H9 (cell line): Measurements from ENCODE around the gene CLPX. TPM values are rescaled to one million over a fixed set of nuclear protein-coding genes. Genes with fewer than 3 reads are reported as not detected.

ENCODE experiments used
- DNase-seq: peaks from one replicate; pipeline ENCODE4 v3.0.0-alpha.2; 2017
- H2AFZ ChIP-seq: one replicate; pipeline ENCODE4 v1.6.1; 2013; ENCODE audit warnings: mild to moderate bottlenecking, low read length, control low read depth, moderate library complexity
- H2AK5ac ChIP-seq: 2 replicates; pipeline ENCODE4 v1.6.1; 2013; ENCODE audit warnings: low read length, control low read depth, mixed read lengths; ENCODE audit not compliant: insufficient read length
- H2BK120ac ChIP-seq: one replicate; pipeline ENCODE4 v1.6.1; 2013; ENCODE audit warnings: low read depth, mild to moderate bottlenecking, low read length, control low read depth, inconsistent platforms; ENCODE audit not compliant: poor library complexity, severe bottlenecking
- H2BK12ac ChIP-seq: 2 replicates; pipeline ENCODE4 v1.6.1; 2013; ENCODE audit warnings: low read length, control low read depth, mixed read lengths, low read depth; ENCODE audit not compliant: insufficient read length
- H2BK15ac ChIP-seq: 2 replicates; pipeline ENCODE4 v1.6.1; 2013; ENCODE audit warnings: low read depth, low read length, control low read depth
- H2BK20ac ChIP-seq: one replicate; pipeline ENCODE4 v1.6.1; 2013; ENCODE audit warnings: low read depth, mild to moderate bottlenecking, low read length, control low read depth, inconsistent platforms; ENCODE audit not compliant: poor library complexity, severe bottlenecking
- H2BK5ac ChIP-seq: 2 replicates; pipeline ENCODE4 v1.6.1; 2013; ENCODE audit warnings: low read length, control low read depth, mixed read lengths; ENCODE audit not compliant: insufficient read length
- H3K14ac ChIP-seq: 2 replicates; pipeline ENCODE4 v1.6.1; 2013; ENCODE audit warnings: low read length, control low read depth; ENCODE audit not compliant: insufficient read depth
- H3K18ac ChIP-seq: 2 replicates; pipeline ENCODE4 v1.6.1; 2013; ENCODE audit warnings: low read depth, mild to moderate bottlenecking, mixed read lengths, low read length, control low read depth; ENCODE audit not compliant: insufficient read length
- H3K23ac ChIP-seq: 2 replicates; pipeline ENCODE4 v1.6.1; 2013; ENCODE audit warnings: low read length, control low read depth, mixed read lengths, low read depth; ENCODE audit not compliant: insufficient read length
- H3K23me2 ChIP-seq: 2 replicates; pipeline ENCODE4 v1.6.1; 2013; ENCODE audit warnings: low read depth, mild to moderate bottlenecking, mixed read lengths, low read length, control low read depth; ENCODE audit not compliant: insufficient read length, poor library complexity, severe bottlenecking
- H3K27ac ChIP-seq: 2 replicates; pipeline ENCODE4 v1.5.1; 2013; ENCODE audit warnings: low read length, control low read depth, mixed read lengths, low read depth; ENCODE audit not compliant: insufficient read length
- H3K27me3 ChIP-seq: 2 replicates; pipeline ENCODE4 v1.6.1; 2013; ENCODE audit warnings: low read length, control low read depth, inconsistent platforms; ENCODE audit not compliant: insufficient read depth
- H3K4ac ChIP-seq: 2 replicates; pipeline ENCODE4 v1.6.1; 2013; ENCODE audit warnings: low read depth, mild to moderate bottlenecking, control low read depth, inconsistent platforms, low read length, moderate library complexity
- H3K4me1 ChIP-seq: 2 replicates; pipeline ENCODE4 v1.6.1; 2013; ENCODE audit warnings: low read length, control low read depth, inconsistent platforms; ENCODE audit not compliant: insufficient read depth
- H3K4me2 ChIP-seq: 2 replicates; pipeline ENCODE4 v1.6.1; 2013; ENCODE audit warnings: low read length, control low read depth, mixed read lengths; ENCODE audit not compliant: insufficient read length, insufficient read depth
- H3K56ac ChIP-seq: 2 replicates; pipeline ENCODE4 v1.6.1; 2013; ENCODE audit warnings: low read depth, mild to moderate bottlenecking, mixed read lengths, low read length, control low read depth; ENCODE audit not compliant: insufficient read length
- H3K79me1 ChIP-seq: 2 replicates; pipeline ENCODE4 v1.6.1; 2013; ENCODE audit warnings: low read depth, mild to moderate bottlenecking, moderate library complexity, low read length, control low read depth, inconsistent platforms; ENCODE audit not compliant: insufficient read depth, poor library complexity, severe bottlenecking
- H3K79me2 ChIP-seq: 2 replicates; pipeline ENCODE4 v1.6.1; 2013; ENCODE audit warnings: low read length, control low read depth, inconsistent platforms; ENCODE audit not compliant: insufficient read depth
- H3K9ac ChIP-seq: 2 replicates; pipeline ENCODE4 v1.6.1; 2013; ENCODE audit warnings: low read length, control low read depth, mixed read lengths; ENCODE audit not compliant: insufficient read length; ENCODE audit errors: extremely low read depth
- H3K9me3 ChIP-seq: one replicate; pipeline ENCODE4 v1.6.1; 2013; ENCODE audit warnings: low read depth, low read length, inconsistent platforms; ENCODE audit not compliant: control insufficient read depth
- H3T11ph ChIP-seq: one replicate; pipeline ENCODE4 v1.6.1; 2013; ENCODE audit warnings: mild to moderate bottlenecking, low read length, control low read depth, inconsistent platforms
- H4K20me1 ChIP-seq: one replicate; pipeline ENCODE4 v1.6.1; 2013; ENCODE audit not compliant: control insufficient read depth, insufficient read length, insufficient read depth
- H4K5ac ChIP-seq: 2 replicates; pipeline ENCODE4 v1.6.1; 2013; ENCODE audit warnings: low read depth, mild to moderate bottlenecking, mixed read lengths, low read length, control low read depth; ENCODE audit not compliant: insufficient read length
- H4K8ac ChIP-seq: replicated peaks from 2 replicates; pipeline ENCODE4 v1.6.1; 2013; ENCODE audit warnings: low read length, control low read depth, mixed read lengths, low read depth; ENCODE audit not compliant: insufficient read length
- H4K91ac ChIP-seq: 2 replicates; pipeline ENCODE4 v1.6.1; 2013; ENCODE audit warnings: low read depth, mild to moderate bottlenecking, moderate library complexity, mixed read lengths, low read length, control low read depth; ENCODE audit not compliant: insufficient read length
- H3K27ac Mint-ChIP-seq, 3 experiments: 2 replicates in 2 of 3; 3 replicates in 1 of 3; pipeline ENCODE4 v1.8.0; 2020 to 2021; ENCODE audit warnings: mixed read lengths in 3 of 3, mild to moderate bottlenecking in 1 of 3, moderate library complexity in 1 of 3
- H3K27me3 Mint-ChIP-seq: 2 replicates; pipeline ENCODE4 v1.8.0; 2021; ENCODE audit warnings: low read depth, mild to moderate bottlenecking, moderate library complexity, mixed read lengths
- H3K36me3 Mint-ChIP-seq, 3 experiments: 2 replicates in 2 of 3; 3 replicates in 1 of 3; pipeline ENCODE4 v1.8.0; 2020 to 2021; ENCODE audit warnings: low read depth in 3 of 3, mixed read lengths in 3 of 3; ENCODE audit not compliant: insufficient read depth in 1 of 3
- H3K4me1 Mint-ChIP-seq, 2 experiments: 2 replicates each; pipeline ENCODE4 v1.8.0; 2020; ENCODE audit warnings: mixed read lengths in 2 of 2
- H3K4me3 Mint-ChIP-seq, 2 experiments: 2 replicates in 1 of 2; 3 replicates in 1 of 2; pipeline ENCODE4 v1.8.0; 2020 to 2021; ENCODE audit warnings: mild to moderate bottlenecking in 2 of 2, mixed read lengths in 2 of 2, moderate library complexity in 1 of 2
- H3K9me3 Mint-ChIP-seq, 2 experiments: 2 replicates in 1 of 2; 3 replicates in 1 of 2; pipeline ENCODE4 v1.8.0; 2020; ENCODE audit warnings: mild to moderate bottlenecking in 2 of 2, mixed read lengths in 2 of 2, moderate library complexity in 1 of 2
- WGBS: extraction: QIAGEN DNeasy Blood & Tissue Kit; methylation state at CpG from one replicate; pipeline ENCODE4 v1.1.7; 2013; ENCODE audit warnings: missing lambda C conversion rate, low lambda C conversion rate, mixed read lengths; ENCODE audit not compliant: insufficient read length; ENCODE audit errors: extremely low coverage; 5-methylcytosine and 5-hydroxymethylcytosine counted together
- total RNA-seq: library from RNA; stranded (reverse); gene quantifications from 2 replicates; pipeline ENCODE4 v1.2.1, GENCODE V29; 2021
- TF ChIP-seq, protein P1 (sequence below): fragments of 200-600 bp; sonication (generic); conservative IDR thresholded peaks from 3 replicates; pipeline ENCODE4 v1.8.0; 2021; ENCODE audit warnings: antibody characterized with exemption, mild to moderate bottlenecking

CLPX gene
- total RNA-seq, 1 experiment from 2014 or later: 55.8 TPM

DNA sequence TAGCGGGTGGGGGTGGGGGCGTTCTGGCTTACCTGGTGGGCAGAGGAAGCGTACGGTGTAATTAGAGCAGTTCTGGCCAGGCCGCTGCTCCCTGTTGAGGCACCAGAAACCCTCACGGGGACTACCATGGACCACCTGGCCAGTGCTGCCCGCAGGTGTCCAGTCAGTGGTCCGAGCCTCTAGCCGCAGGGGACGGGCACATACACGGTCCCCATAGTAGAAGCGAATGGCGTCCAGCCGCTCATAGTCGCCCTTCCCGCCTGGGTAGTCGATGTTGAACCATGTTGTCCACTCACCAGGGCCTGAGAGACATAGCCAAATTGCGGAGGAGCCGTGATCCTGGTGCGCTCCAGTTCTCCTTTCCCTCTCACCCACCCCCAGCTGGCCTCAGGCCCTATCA, 21.6 kb upstream of the CLPX start:
- no peaks in the 10 kb centered on the region for H3K9me3 Mint-ChIP-seq
- H3K9me3 ChIP-seq: no peaks in the 10 kb centered on the region
- no peak overlapping the region for H3K56ac ChIP-seq
- no peak overlapping the region for H2BK15ac ChIP-seq
- H4K8ac ChIP-seq: no peak overlapping the region
- H3K4me2 ChIP-seq: no peak overlapping the region
- H2BK12ac ChIP-seq: no peak overlapping the region
- no peak overlapping the region for H3K4ac ChIP-seq
- no peak overlapping the region for H4K5ac ChIP-seq
- no peak overlapping the region for H2AFZ ChIP-seq
- no peaks in the 10 kb centered on the region for H3K27me3 ChIP-seq
- H3K9ac ChIP-seq: no peak overlapping the region
- H2BK120ac ChIP-seq: no peak overlapping the region
- H2BK20ac ChIP-seq: no peak overlapping the region
- peaks cover 2% of the 10 kb centered on the region; the same call in 1 of the 2 replicates for H3K27me3 Mint-ChIP-seq
- no peak overlapping the region for H3K14ac ChIP-seq
- no peak overlapping the region for H2BK5ac ChIP-seq
- H3K4me3 Mint-ChIP-seq: no peak overlapping the region
- H3K27ac Mint-ChIP-seq: peak overlapping the region in 1 of 3 experiments; percentile 38; a peak in 1 of 7 replicates
- no peak overlapping the region for H3K27ac ChIP-seq
- no peaks in the 10 kb centered on the region for H3K4me1 ChIP-seq
- H3K18ac ChIP-seq: no peak overlapping the region
- H4K20me1 ChIP-seq: no peaks in the 10 kb centered on the region
- peaks cover 9 to 18% of the 10 kb centered on the region in 2 experiments; a peak in 3 of 4 replicates for H3K4me1 Mint-ChIP-seq
- H3K23me2 ChIP-seq: no peaks in the 10 kb centered on the region
- no peaks in the 10 kb centered on the region for H3K79me2 ChIP-seq
- H4K91ac ChIP-seq: no peak overlapping the region
- TF ChIP-seq, protein P1, sequence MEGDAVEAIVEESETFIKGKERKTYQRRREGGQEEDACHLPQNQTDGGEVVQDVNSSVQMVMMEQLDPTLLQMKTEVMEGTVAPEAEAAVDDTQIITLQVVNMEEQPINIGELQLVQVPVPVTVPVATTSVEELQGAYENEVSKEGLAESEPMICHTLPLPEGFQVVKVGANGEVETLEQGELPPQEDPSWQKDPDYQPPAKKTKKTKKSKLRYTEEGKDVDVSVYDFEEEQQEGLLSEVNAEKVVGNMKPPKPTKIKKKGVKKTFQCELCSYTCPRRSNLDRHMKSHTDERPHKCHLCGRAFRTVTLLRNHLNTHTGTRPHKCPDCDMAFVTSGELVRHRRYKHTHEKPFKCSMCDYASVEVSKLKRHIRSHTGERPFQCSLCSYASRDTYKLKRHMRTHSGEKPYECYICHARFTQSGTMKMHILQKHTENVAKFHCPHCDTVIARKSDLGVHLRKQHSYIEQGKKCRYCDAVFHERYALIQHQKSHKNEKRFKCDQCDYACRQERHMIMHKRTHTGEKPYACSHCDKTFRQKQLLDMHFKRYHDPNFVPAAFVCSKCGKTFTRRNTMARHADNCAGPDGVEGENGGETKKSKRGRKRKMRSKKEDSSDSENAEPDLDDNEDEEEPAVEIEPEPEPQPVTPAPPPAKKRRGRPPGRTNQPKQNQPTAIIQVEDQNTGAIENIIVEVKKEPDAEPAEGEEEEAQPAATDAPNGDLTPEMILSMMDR: no peak
- WGBS: no CpG with 5 or more reads among the region's 20 CpGs
- no peak overlapping the region for H3K23ac ChIP-seq
- no peaks in the 10 kb centered on the region for H3K36me3 Mint-ChIP-seq
- no peak overlapping the region for H2AK5ac ChIP-seq
- DNase-seq: no peak
- H3T11ph ChIP-seq: no peak overlapping the region
- no peaks in the 10 kb centered on the region for H3K79me1 ChIP-seq
